Gastrocnemius medialis (tissue), 4 donors: ENCODE data around the gene BBS2.

Experiments used
- POLR2A ChIP-seq, 2 donors: fragments of 450-650 bp; IDR thresholded peaks; one replicate each; pipeline ENCODE4 v1.6.1; 2017; ENCODE audit warnings: antibody characterized with exemption in 2 of 2, mild to moderate bottlenecking in 2 of 2, moderate library complexity in 2 of 2
- TF ChIP-seq, protein P1 (sequence below), 5 experiments: fragments of 450-650 bp in 3 of 5; fragments of 200-600 bp in 2 of 5; sonication (generic) in 2 of 5; IDR thresholded peaks in 4 of 5; conservative IDR thresholded peaks in 1 of 5; 1 replicate in 4 of 5; 2 replicates in 1 of 5; pipeline ENCODE4 v1.5.1; 2016 to 2019; ENCODE audit warnings: antibody characterized with exemption in 5 of 5, mild to moderate bottlenecking in 3 of 5, moderate library complexity in 3 of 5

- TF ChIP-seq, protein P1, sequence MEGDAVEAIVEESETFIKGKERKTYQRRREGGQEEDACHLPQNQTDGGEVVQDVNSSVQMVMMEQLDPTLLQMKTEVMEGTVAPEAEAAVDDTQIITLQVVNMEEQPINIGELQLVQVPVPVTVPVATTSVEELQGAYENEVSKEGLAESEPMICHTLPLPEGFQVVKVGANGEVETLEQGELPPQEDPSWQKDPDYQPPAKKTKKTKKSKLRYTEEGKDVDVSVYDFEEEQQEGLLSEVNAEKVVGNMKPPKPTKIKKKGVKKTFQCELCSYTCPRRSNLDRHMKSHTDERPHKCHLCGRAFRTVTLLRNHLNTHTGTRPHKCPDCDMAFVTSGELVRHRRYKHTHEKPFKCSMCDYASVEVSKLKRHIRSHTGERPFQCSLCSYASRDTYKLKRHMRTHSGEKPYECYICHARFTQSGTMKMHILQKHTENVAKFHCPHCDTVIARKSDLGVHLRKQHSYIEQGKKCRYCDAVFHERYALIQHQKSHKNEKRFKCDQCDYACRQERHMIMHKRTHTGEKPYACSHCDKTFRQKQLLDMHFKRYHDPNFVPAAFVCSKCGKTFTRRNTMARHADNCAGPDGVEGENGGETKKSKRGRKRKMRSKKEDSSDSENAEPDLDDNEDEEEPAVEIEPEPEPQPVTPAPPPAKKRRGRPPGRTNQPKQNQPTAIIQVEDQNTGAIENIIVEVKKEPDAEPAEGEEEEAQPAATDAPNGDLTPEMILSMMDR (IDR thresholded peaks at IDR 0.05 in 4 of 5, conservative IDR thresholded peaks at IDR 0.05 in 1 of 5) = no peak
- no peak for TF ChIP-seq POLR2A (IDR thresholded peaks at IDR 0.05)
Measured at GRCh38 chr16:56436258-56436657, 83.6 kb downstream of the BBS2 start.
